Breast epithelium (tissue), 3 donors: ENCODE measurements around the gene ROPN1L.

Experiments
- CTCF ChIP-seq, 3 donors: fragments of 450-650 bp; IDR thresholded peaks; one replicate each; pipeline ENCODE4 v1.5.1; 2016 to 2017; ENCODE audit warnings: antibody characterized with exemption in 3 of 3, mild to moderate bottlenecking in 3 of 3, moderate library complexity in 3 of 3
- POLR2AphosphoS5 ChIP-seq, 3 donors: sonication (generic); formaldehyde crosslinking; IDR thresholded peaks; one replicate each; pipeline ENCODE4 v1.6.1; 2017; ENCODE audit warnings: antibody characterized with exemption in 3 of 3

GRCh38 chr5:10460252-10460906 lies 18.7 kb downstream of the ROPN1L start:
- TF ChIP-seq POLR2AphosphoS5 (IDR thresholded peaks at IDR 0.05) (no peak), CTCF (IDR thresholded peaks at IDR 0.05) (no peak)
